HG03571 (cell line): ENCODE results near the gene WNT6.

Experiments used
- ATAC-seq: cut with Tn5 transposase; IDR thresholded peaks from one replicate; pipeline ENCODE4 v1.9.1; 2021; ENCODE audit not compliant: unreplicated experiment

WNT6 gene

GRCh38 chr2:218892693-218893348 is 33.2 kb downstream of the WNT6 start:
- ATAC-seq: peak; percentile 45

GRCh38 chr2:218893349-218894150 is 33.9 kb downstream of the WNT6 start:
- no peak for ATAC-seq

GRCh38 chr2:218894151-218894879 is 34.7 kb downstream of the WNT6 start:
- no peak for ATAC-seq

GRCh38 chr2:218894880-218895157 is 35.2 kb downstream of the WNT6 start:
- ATAC-seq: no peak

GRCh38 chr2:218895326-218895725 is 35.7 kb downstream of the WNT6 start:
- no peak for ATAC-seq

DNA sequence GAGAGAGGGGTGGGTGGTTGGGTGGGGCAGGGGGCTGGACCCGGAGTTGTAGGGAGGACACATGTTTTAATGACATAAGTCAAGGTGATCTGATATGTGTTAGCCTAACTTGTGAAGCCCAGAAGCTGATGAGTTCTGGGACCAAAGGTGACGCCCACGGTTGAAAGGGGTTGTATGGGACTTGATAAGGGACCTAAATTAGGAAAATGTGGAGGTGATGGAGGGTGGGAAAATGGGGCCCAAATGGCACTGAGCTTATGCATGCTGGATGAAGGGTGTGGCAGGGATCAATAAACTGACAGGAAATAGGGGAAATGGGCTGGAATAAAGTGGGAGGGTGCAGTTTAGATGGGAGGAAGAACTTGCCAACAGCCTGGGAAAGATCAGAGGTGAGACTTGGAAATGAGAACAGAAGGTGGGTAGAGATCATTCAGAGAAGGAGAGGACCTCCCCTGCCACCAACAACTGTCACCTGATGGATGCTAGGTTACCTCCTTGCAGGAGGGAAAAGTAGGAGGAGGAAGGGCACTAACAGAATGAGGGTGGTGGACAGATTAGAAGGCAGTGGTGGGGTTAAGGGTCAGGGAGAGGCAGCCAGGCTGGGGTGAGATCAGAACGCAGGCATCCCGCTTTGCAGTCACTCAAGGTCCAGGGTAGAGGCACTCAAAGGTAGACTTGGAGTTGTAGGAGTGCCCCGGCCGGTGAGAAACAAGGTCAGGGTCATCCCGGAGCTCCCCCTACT is 36.3 kb downstream of the WNT6 start:
- ATAC-seq: peak; percentile 8

GRCh38 chr2:218896501-218897393 is 37.1 kb downstream of the WNT6 start:
- peak; percentile 52 for ATAC-seq

- no peak for ATAC-seq
Measured at GRCh38 chr2:218897394-218898108, 37.9 kb downstream of the WNT6 start.

DNA sequence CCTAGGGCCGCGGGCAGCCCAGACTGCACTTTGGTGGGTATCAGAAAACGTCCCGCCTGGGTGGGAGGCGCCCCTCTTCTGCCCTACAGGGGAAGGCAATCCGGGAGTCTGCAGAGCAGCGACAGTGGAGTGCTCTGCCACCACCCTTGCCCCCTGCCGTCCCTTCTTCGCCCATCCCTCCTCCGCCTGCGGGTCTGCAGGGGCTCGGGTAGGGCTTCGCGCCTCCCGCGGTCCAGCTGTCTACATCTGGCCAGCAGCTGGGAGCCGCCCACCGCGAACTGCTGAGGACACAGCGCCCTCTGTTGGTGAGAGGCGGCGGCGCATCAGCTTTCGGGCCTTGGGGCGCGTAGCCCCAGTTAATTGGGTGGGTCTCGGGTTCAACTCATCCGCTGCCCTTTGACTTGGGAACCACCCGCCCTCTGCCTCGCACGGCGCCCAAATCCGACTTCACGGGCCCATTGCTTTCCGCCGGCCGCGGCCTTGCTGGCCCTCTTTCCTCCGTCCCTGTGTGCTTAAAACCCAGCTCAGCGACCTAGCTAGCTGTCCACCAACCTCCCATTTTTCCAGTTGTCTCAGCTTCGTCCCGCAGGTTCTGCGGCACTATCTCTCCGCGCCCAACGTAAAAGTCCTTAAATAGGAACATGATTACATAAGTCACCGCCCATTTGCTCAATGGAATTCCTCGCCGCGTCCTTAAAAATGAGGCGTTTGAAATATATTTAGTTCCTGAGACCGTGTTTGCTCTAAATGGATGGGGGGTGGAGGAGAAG is 38.7 kb downstream of the WNT6 start:
- ATAC-seq: peak; percentile 47

GRCh38 chr2:218899147-218899546 is 39.5 kb downstream of the WNT6 start:
- no peak for ATAC-seq

- ATAC-seq: no peak
Measured at GRCh38 chr2:218902427-218902826, 42.8 kb downstream of the WNT6 start.

DNA sequence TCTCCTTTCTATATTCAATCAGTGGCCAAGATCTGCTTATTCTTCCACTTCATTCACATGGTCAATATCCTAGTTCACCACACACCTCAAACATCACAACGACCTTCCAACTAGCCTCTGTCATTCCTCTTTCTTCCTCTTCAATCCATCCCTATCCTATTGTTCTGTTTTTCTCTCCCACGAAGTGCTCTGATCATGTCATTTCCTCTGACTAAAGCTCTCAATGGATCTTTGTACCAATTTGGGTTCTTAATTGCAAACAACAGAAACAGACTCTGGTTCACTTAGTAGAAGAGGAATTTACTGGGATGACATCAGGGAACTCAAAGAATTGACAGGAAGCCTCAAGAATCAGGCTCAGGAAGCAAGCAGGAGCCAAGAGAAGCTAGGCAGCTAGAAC is 44.6 kb downstream of the WNT6 start:
- ATAC-seq: no peak

DNA sequence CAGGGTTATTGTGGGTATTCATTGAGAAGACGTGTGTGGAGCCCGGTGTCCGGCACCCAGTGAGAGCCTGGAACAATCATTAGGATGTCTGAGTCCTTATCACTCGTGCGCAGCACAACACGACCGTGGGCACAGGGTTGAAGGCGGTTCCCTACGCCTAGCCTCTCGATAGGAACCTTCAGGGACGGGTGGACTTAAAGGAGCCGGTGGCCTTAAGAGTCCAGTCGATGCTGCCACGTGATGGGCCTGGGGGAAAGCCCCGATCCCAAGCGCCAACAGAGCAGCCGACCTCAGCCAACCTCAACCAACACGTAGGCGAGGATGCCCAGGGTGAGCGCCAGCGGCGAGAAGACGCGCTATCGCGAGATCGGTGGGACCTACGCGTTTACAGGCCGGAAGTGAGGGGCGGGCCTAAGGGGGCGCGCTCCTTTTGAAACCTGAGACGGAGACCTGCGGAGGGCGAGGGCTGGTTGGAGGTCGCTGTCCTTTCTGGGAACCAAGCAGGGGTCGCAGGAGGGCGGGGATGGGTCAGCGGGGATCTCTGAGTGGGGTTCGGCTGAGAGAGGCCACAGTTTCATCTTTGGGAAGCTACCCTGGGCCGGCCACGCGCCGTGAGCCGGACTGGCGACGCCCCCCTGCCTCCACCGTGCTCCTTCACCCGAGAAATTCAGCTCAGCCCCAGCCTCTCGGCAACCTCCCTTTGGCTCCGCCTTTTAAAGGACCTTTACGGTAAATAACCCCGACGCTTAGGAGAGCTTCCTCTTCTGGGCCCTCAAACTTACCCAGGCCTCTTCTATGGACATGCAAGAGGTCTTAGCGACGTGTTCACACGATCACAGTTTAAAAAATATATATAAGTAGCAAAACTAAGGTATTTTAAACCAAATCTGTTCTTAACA is 49.4 kb downstream of the WNT6 start:
- ATAC-seq: peak; percentile 90

GRCh38 chr2:218910741-218911140 is 51.1 kb downstream of the WNT6 start:
- ATAC-seq: no peak

GRCh38 chr2:218920504-218920903 is 60.9 kb downstream of the WNT6 start:
- no peak for ATAC-seq
